ENCODE results near the gene DDX31.

The DDX31 gene

DNA sequence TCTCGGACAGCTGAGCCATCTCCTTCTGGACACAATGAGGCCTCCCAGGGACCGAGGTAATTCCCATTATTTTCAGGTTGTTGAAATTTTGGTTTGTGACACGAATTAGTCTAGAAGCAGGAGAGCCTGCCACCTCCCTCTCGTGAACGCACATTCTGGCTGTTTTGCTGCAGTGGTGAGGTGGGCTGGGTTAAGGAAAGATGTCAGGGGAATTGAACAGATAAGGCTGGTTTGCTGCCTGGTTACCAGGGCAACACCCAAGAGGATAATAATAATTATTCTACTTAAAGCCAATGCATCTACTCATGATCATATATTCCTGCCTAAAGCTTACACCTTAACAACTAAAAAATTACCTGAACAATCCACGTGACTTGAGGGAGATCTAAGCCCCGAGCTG, 38.1 kb downstream of the DDX31 start:
- no peak for DNase-seq

- DNase-seq, result no peak
Measured at GRCh38 chr9:132631280-132631679, 38.5 kb downstream of the DDX31 start.

GRCh38 chr9:132630811-132631210, 39.0 kb downstream of the DDX31 start:
- no peak for DNase-seq

GRCh38 chr9:132630116-132630515, 39.7 kb downstream of the DDX31 start:
- DNase-seq, result no peak

GRCh38 chr9:132628746-132629145, 41.0 kb downstream of the DDX31 start:
- no peak for DNase-seq

GRCh38 chr9:132627594-132627993, 42.2 kb downstream of the DDX31 start:
- no peak for DNase-seq

GRCh38 chr9:132627106-132627505, 42.7 kb downstream of the DDX31 start:
- DNase-seq, result no peak

DNA sequence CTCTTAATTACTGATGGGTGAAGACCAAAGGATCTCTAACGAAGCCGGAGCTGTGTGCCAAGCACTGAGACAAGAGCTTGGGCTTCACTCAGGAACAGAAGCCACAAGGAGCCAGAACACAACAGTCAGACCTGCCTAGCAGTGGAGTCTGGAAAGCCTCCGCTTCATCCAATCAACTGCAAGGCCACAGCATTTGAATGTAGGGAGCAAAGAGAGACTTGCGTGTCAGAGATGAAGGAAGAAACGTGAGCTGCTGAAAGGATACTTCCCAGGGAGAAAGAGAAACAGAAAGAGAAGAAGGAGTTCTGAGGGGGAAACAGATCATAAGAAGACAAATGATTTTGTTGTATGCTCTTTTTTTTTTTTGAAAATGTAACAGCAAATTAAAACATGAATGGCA, 43.5 kb downstream of the DDX31 start:
- no peak for DNase-seq

DNA sequence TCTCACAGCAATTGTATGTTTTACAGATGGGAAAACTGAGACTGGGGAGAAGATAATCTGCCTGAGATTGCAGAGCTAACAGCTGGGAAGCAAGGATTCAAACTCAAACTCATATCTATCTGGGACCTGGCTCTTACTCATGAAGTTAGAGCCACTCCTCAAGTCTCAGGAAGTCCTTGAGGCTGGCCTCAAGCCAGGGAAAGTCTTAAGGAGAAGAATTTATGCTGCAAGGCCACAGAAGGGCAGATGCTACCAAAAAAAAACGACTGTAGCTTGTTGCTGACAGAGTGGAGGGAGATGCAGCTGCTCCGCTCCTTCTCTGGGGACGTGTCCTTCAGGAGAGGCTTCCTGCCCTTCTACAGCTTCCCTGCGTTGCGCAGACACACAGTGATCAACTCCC, 47.6 kb downstream of the DDX31 start:
- DNase-seq, result no peak

DNA sequence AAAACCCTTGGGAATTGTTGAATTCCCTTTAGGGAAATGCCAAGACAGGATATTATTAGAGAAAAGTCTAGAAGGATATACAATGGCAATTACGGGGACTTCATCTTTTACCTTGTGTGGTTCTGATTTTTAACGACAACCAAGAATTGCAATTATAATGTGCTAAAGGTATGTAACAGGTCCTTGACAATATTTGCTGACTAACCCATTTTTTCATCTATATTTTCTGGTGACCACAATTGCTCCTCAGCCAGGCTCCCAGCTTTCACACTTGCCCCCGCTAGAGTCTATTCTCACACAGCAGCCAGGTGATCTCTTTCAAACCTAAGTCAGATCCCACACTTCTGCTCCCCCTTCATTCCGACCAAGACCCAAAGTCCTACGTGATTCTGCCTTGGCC, 53.1 kb downstream of the DDX31 start:
- no peak for DNase-seq

DNA sequence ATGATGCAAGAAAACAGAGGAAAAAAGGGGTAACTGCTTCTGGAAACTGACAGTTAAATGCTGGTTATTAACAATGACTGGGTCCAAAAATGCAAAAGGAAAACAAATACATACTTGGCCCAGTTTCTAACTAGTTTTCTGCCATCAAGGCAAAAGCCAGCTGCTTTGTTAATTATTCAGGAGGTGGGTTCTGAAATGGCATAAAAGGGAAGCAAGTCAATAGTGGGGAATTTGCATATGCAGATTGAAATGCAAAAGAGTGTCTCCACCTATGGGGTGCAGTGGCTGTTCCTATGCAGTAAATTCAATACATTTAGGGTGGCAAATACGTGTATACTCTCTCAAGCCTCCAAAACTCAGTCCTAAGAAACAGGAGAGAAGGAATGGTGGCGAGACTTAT, 54.0 kb downstream of the DDX31 start:
- no peak for DNase-seq

DNA sequence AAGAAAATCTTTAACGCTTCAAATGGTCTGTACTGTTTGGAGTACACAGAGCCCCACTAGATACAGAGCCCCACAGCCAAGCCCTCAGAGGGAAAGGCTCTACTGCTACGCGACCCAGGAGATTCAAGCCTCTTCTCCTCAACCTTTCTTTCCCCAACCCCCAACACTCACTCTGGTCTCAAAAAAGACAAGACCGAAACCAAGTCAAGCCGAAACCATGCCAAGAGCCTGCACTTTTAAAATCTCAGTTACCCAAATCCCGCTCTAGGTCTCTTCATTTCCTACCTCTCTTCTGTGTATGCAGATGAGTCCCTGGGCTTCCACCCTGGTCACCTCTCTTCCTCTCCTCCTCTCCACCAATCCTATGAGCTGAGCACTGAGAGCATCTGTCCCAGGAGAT, 55.5 kb downstream of the DDX31 start:
- no peak for DNase-seq

DNA sequence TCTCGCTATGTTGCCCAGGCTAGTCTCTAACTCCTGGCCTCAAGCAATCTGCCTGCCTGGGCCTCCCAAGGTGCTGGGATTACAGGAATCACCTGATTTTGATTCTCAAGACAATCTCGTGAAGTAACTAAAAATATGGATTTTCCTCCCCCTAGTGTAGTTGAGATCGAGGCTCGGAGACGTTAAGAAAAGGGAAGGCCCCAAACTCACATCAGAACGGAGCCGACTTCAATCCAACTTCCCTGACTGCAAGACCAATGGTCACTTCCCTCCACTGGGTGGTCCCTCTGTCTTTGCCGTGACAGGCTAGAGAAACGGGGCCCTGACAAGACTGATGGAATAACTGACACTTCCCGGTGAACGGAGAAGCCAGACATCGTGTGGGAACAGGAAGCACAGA, 59.1 kb downstream of the DDX31 start:
- DNase-seq, result peak; percentile 12

DNA sequence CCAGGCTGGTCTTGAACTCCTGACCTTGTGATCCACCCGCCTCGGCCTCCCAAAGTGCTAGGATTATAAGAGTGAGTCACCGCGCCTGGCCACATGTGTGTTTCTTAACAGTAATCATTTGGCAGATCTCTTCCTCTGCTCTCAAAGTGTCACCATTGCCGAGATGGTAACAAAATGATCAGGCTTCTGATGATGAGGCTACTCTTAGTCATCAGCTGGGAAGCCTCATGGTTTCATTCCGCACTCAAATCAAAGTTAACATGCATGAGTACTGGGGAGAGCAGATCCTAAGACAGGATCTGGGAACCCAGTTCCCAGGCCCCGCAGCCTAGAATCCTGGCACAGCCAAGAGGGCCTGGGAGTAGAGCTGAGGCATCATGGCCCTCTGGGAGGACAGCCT, 60.0 kb downstream of the DDX31 start:
- DNase-seq, result no peak

GRCh38 chr9:132609184-132609583, 60.6 kb downstream of the DDX31 start:
- no peak for DNase-seq

DNA sequence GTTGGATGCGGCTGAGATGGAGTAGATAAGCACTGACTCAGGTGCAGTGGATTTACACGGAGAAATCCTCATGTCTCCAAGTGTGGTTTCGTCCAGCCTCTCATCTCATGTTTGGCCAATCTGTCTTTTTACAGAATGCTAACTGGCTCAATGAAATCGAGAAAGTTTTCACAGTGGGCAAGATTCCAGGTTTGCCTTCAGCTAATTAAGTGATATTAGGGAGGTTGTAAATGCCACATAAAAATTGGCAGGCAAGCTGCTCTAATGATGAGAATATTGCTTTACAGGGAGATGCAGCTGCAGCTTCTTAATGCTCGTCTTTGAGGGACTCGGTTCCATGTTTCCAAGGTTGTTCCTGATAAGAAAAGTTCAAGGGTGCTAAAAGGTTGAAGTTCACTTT, 63.7 kb downstream of the DDX31 start:
- DNase-seq, result no peak

DNA sequence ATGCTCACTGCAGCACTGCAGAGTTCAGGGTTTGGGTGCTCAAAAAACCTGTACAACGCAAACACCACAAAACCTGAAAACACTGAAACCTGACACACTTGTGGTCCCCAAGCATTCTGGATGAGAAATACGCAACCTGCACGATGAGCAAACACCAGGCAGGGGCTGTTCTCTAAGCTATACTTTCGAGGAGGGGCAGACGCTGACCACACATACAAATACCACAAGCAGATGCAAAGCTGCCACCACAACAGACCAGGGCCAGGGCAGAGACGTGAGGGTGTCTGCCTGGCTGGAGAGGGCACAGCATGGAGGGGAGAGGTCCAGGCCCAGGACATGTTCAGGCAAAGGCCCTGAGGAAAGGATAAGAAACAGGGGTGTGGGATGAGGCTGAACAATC, 64.4 kb downstream of the DDX31 start:
- DNase-seq, result no peak

- no peak for DNase-seq
Measured at GRCh38 chr9:132602207-132602606, 67.6 kb downstream of the DDX31 start.

GRCh38 chr9:132600326-132600984, 69.3 kb downstream of the DDX31 start:
- DNase-seq, result no peak

DNA sequence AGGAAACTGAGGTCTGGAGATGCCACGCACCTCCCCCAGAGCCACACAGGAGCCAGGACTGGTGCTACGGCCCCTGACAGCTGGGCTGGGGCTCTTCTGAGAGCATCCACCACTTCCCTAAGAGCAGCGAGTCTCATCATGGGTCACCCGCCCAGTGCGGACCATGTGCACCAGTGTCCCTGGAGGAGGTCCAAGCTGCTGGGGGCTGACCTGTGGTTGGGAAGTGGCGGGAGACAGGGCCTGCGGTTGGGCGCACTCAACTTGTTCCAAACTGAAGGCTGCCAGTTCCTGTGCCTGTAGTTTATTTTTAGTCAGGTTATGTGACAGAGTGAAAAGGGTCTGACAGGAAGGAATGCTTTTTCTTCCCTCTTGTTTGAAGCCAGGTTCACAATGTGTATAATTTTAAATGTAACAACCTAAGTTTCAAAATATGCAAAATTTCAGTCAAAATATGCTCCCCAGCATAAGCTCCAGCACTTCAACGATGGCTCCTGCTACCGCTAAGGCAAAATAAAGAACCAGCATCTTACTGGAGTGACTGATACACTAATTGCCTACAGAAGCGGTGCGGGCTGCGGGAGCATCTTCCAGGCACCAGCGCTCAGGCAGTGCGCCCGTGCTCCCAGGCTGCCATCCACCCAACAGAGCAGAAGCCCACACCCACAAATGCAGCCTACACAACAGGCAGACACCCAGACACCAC, 72.6 kb downstream of the DDX31 start:
- no peak for DNase-seq

DNA sequence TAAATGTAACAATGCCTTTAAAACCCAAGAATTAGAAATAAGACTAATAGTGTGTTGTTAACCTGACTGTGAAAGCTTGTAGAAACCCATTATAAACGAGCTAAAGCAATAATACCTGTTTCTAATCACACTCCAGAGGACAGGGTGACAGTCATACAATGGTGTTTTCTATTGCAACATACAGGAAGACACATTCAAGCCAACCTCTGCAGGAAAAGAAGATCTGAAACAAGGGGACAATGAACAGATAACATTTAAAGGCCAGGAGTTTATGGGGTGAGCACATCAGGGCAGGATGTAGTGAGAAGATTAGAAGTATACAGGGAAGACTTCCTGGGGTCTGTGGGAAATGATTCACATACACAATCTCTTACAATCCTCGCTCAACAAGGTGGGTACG, 73.6 kb downstream of the DDX31 start:
- DNase-seq, result no peak

- DNase-seq, result no peak
Measured at GRCh38 chr9:132595319-132595718, 74.5 kb downstream of the DDX31 start.

- DNase-seq, result no peak
Measured at GRCh38 chr9:132594412-132594811, 75.4 kb downstream of the DDX31 start.

GRCh38 chr9:132592451-132592850, 77.3 kb downstream of the DDX31 start:
- no peak for DNase-seq

DNA sequence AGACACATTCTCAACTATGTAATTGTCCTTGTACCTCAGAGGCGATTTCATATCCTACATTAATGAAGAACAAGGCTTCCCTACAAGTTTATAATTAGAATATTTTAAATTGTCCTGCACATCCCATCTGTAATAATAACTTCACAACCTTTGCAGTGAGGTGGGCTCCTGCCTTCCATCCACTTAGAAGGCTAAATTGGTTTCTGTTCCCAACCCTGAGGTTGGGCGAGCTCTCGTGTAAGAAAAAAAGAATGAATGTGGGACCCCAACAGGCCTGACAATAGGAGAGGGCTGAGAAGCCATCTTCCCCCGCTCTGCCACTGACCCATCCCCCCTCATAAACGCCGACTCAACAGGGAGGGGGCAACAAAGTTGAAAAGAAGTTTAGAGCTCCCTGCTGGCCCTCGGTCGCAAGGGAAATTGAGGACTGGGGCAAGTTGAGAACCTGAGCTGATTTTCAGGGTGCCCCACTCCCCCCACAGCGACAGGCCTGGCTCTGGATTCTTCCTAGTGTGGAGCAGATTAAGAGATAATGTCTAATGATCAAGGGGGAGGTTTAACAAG, 78.0 kb downstream of the DDX31 start:
- no peak for DNase-seq
